ENCODE measurements around the gene F10.

F10 gene

DNA sequence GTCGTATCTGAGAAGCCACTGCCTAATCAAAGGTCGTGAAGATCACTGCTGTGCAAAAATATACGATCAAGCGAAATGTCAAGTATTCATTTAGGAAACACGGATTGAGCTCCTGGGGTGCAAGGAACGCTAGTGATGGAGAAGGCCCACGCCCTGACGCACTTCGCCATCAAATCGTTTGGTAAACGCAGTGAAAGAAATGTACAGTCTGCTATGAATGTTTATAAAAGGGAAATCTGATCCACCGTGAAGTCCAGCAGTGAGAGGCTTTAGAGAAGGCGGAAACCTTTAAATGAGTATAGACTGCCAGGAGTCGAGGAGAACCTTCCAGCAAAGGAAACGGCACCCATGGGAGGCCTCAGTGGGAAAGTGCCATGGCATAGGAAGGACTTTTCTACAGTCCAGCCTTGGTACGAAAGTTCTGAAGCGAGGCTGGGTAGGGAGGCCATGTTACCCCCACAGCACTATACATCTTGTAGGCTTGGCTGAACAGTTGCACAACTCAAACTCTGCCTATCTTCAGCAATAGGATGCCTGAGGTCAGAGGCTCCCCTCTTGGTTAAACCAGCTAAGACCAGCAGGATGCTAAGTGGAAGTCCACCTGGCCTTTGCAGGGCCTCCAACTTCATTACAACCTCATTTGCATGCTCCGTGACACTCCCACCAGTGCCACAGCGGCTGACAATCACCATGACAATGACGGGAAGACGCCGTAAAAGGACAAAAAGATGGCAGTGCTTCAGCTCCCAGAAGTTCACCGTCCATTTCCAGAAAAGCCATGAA lies 65.5 kb downstream of the F10 start:
- Histone ChIP-seq H3K27me3 (ENCODE audit: insufficient read depth, insufficient read length) (no peaks in the 10 kb centered on the region), H3K36me3 (ENCODE audit: insufficient read depth, insufficient read length, low read length) (peaks cover 67% of the 10 kb centered on the region), H3K4me3 (ENCODE audit: insufficient read length, low read depth) (no peak overlapping the region), H3K4me1 (ENCODE audit: insufficient read depth, insufficient read length) (peaks cover 3% of the 10 kb centered on the region), H3K9me3 (ENCODE audit: insufficient read depth, low read length) (no peaks in the 10 kb centered on the region), H3K9ac (ENCODE audit: insufficient read length, low read depth) (no peak overlapping the region)
- TF ChIP-seq ZNF274 (IDR thresholded peaks at IDR 0.05; ENCODE audit: low read depth, low read length), result no peak
- TF ChIP-seq SUZ12 (IDR thresholded peaks at IDR 0.05; ENCODE audit: extremely low read depth, insufficient read depth, insufficient read length), result no peak
- TF ChIP-seq YY1 (IDR thresholded peaks at IDR 0.05; ENCODE audit: insufficient read depth, insufficient read length), result no peak
- DNase-seq (ENCODE audit: low read depth, low spot score), result no peak

- H3K4me3 ChIP-seq (ENCODE audit: insufficient read length, low read depth), result no peak overlapping the region
- H3K27me3 ChIP-seq (ENCODE audit: insufficient read depth, insufficient read length), result no peaks in the 10 kb centered on the region
- peaks cover 70% of the 10 kb centered on the region for H3K36me3 ChIP-seq (ENCODE audit: insufficient read depth, insufficient read length, low read length)
- no peak for TF ChIP-seq ZNF274 (IDR thresholded peaks at IDR 0.05; ENCODE audit: low read depth, low read length)
- TF ChIP-seq YY1 (IDR thresholded peaks at IDR 0.05; ENCODE audit: insufficient read depth, insufficient read length), result no peak
- no peak for TF ChIP-seq SUZ12 (IDR thresholded peaks at IDR 0.05; ENCODE audit: extremely low read depth, insufficient read depth, insufficient read length)
- H3K9me3 ChIP-seq (ENCODE audit: insufficient read depth, low read length), result no peaks in the 10 kb centered on the region
- H3K4me1 ChIP-seq (ENCODE audit: insufficient read depth, insufficient read length), result peaks cover 3% of the 10 kb centered on the region
- no peak overlapping the region for H3K9ac ChIP-seq (ENCODE audit: insufficient read length, low read depth)
- no peak for DNase-seq (ENCODE audit: low read depth, low spot score)
These were observed 67.6 kb downstream of the F10 start for GRCh38 chr13:113190181-113190580.

GRCh38 chr13:113192279-113192678 lies 69.7 kb downstream of the F10 start:
- no peak overlapping the region for H3K9ac ChIP-seq (ENCODE audit: insufficient read length, low read depth)
- H3K27me3 ChIP-seq (ENCODE audit: insufficient read depth, insufficient read length), result no peaks in the 10 kb centered on the region
- peaks cover 73% of the 10 kb centered on the region for H3K36me3 ChIP-seq (ENCODE audit: insufficient read depth, insufficient read length, low read length)
- DNase-seq (ENCODE audit: low read depth, low spot score), result no peak
- H3K4me3 ChIP-seq (ENCODE audit: insufficient read length, low read depth), result no peak overlapping the region
- H3K9me3 ChIP-seq (ENCODE audit: insufficient read depth, low read length), result no peaks in the 10 kb centered on the region
- TF ChIP-seq SUZ12 (IDR thresholded peaks at IDR 0.05; ENCODE audit: extremely low read depth, insufficient read depth, insufficient read length) (no peak), YY1 (IDR thresholded peaks at IDR 0.05; ENCODE audit: insufficient read depth, insufficient read length) (no peak), ZNF274 (IDR thresholded peaks at IDR 0.05; ENCODE audit: low read depth, low read length) (no peak)
- peaks cover under 1% of the 10 kb centered on the region for H3K4me1 ChIP-seq (ENCODE audit: insufficient read depth, insufficient read length)

DNA sequence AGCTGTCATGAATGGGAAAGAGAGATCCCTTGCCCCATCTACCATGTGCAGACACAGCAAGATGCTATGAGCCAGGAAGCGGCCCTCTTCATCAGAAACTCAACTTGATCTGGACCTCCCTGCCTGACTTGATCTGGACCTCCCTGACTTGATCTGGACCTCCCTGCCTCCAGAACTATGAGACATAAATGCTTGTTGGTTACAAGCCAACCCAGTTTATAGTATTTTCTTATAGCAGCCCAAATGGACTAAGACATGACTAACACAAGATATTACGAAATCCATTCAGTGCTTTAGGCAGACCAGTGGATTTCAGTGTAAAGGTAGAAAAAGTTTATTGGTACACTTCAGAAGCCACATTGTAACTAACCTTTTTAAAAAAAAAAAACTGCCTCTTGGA lies 70.3 kb downstream of the F10 start:
- TF ChIP-seq SUZ12 (IDR thresholded peaks at IDR 0.05; ENCODE audit: extremely low read depth, insufficient read depth, insufficient read length), result no peak
- no peak for TF ChIP-seq YY1 (IDR thresholded peaks at IDR 0.05; ENCODE audit: insufficient read depth, insufficient read length)
- TF ChIP-seq ZNF274 (IDR thresholded peaks at IDR 0.05; ENCODE audit: low read depth, low read length), result no peak
- DNase-seq (ENCODE audit: low read depth, low spot score), result no peak
- H3K9me3 ChIP-seq (ENCODE audit: insufficient read depth, low read length), result no peaks in the 10 kb centered on the region
- peaks cover 76% of the 10 kb centered on the region for H3K36me3 ChIP-seq (ENCODE audit: insufficient read depth, insufficient read length, low read length)
- H3K27me3 ChIP-seq (ENCODE audit: insufficient read depth, insufficient read length), result no peaks in the 10 kb centered on the region
- no peak overlapping the region for H3K4me3 ChIP-seq (ENCODE audit: insufficient read length, low read depth)
- H3K9ac ChIP-seq (ENCODE audit: insufficient read length, low read depth), result no peak overlapping the region
- H3K4me1 ChIP-seq (ENCODE audit: insufficient read depth, insufficient read length), result no peaks in the 10 kb centered on the region

- DNase-seq (ENCODE audit: low read depth, low spot score), result no peak
- Histone ChIP-seq H3K36me3 (ENCODE audit: insufficient read depth, insufficient read length, low read length) (peaks cover 77% of the 10 kb centered on the region), H3K4me1 (ENCODE audit: insufficient read depth, insufficient read length) (no peaks in the 10 kb centered on the region), H3K9me3 (ENCODE audit: insufficient read depth, low read length) (no peaks in the 10 kb centered on the region), H3K27me3 (ENCODE audit: insufficient read depth, insufficient read length) (no peaks in the 10 kb centered on the region), H3K9ac (ENCODE audit: insufficient read length, low read depth) (no peak overlapping the region), H3K4me3 (ENCODE audit: insufficient read length, low read depth) (no peak overlapping the region)
- TF ChIP-seq SUZ12 (IDR thresholded peaks at IDR 0.05; ENCODE audit: extremely low read depth, insufficient read depth, insufficient read length), result no peak
- no peak for TF ChIP-seq YY1 (IDR thresholded peaks at IDR 0.05; ENCODE audit: insufficient read depth, insufficient read length)
- no peak for TF ChIP-seq ZNF274 (IDR thresholded peaks at IDR 0.05; ENCODE audit: low read depth, low read length)
These were observed 72.8 kb downstream of the F10 start for GRCh38 chr13:113195360-113195759.

DNA sequence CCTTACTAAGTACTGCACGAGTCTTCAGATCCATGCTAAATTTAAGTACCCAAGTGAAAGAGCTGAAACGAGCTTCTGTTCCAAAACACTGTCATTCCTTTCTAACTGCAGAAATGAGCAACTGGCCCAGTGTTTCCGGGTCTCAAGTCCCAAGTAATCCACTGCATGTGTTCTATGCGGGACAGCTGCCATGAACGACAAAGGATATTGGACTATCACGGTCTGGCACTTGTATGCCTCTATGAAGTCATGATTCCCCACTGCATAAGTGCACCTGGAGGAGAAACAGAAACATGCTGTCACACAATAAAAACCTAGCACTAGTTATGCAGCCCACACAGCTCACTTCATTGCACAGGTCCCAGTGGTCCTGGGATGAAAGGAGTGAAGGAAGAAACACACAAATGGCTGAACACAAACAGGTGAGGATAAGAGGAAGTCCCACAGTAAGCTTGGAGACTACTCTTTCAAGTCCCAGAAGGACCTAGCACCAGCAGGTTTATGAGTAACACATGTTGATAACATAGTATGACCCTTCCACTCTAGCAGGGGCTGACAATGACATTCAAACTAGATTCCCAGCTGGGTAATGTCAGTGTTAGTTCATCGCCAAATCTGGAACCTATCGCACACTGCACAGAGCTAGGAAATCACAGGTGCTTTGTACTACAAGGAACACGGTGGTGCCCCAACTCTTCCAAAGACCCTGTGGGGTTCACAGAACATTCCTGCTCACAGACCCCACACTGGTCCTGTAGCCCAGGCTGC lies 74.6 kb downstream of the F10 start:
- DNase-seq (ENCODE audit: low read depth, low spot score), result no peak
- Histone ChIP-seq H3K4me3 (ENCODE audit: insufficient read length, low read depth) (no peak overlapping the region), H3K36me3 (ENCODE audit: insufficient read depth, insufficient read length, low read length) (peaks cover 77% of the 10 kb centered on the region), H3K4me1 (ENCODE audit: insufficient read depth, insufficient read length) (no peaks in the 10 kb centered on the region), H3K9me3 (ENCODE audit: insufficient read depth, low read length) (no peaks in the 10 kb centered on the region), H3K9ac (ENCODE audit: insufficient read length, low read depth) (no peak overlapping the region), H3K27me3 (ENCODE audit: insufficient read depth, insufficient read length) (no peaks in the 10 kb centered on the region)
- TF ChIP-seq ZNF274 (IDR thresholded peaks at IDR 0.05; ENCODE audit: low read depth, low read length) (no peak), SUZ12 (IDR thresholded peaks at IDR 0.05; ENCODE audit: extremely low read depth, insufficient read depth, insufficient read length) (no peak), YY1 (IDR thresholded peaks at IDR 0.05; ENCODE audit: insufficient read depth, insufficient read length) (no peak)

All from NT2/D1 (cell line).